HUDEP-2 (cell line): ENCODE data around the gene CTF1.
A peak's percentile ranks its signal among the peaks of the same experiment; 100 is the strongest.
"Not testable (repeated sequence)": the region's sequence is repeated elsewhere in the genome, so short reads cannot be mapped to it uniquely, and the experiment has no call there.

Experiments
- DNase-seq, 76 experiments: peaks; one replicate each; lab custom pipeline; 2025; ENCODE audit not compliant: unreplicated experiment in 76 of 76; lab: John Stamatoyannopoulos, UW

CTF1 gene

GRCh38 chr16:30927789-30928378, 31.5 kb downstream of the CTF1 start:
- peak in 15 of 76 experiments; percentile 3 to 44 (median 19) for DNase-seq

DNA sequence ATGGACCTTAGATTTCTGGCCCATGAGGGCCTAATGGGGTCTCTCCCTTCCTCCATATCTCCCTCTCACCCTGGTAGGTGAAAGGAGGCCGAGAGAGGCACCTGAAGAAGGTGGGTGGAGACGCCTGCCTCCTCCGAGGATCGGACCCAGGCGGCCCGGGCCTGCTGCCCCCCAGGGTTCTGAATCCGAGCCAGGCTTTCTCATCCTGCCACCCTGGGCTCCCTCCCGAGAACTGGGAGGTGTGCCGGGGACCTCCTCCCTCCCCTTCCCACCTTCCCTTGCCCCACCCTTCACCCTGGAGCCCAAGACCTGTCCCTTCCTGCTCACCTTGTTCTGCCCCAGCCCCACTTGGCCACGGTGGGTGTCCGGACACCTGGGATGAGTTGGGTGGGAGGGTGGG, 32.0 kb downstream of the CTF1 start:
- no peak for DNase-seq

GRCh38 chr16:30929167-30929566, 32.8 kb downstream of the CTF1 start:
- DNase-seq, result no peak

DNA sequence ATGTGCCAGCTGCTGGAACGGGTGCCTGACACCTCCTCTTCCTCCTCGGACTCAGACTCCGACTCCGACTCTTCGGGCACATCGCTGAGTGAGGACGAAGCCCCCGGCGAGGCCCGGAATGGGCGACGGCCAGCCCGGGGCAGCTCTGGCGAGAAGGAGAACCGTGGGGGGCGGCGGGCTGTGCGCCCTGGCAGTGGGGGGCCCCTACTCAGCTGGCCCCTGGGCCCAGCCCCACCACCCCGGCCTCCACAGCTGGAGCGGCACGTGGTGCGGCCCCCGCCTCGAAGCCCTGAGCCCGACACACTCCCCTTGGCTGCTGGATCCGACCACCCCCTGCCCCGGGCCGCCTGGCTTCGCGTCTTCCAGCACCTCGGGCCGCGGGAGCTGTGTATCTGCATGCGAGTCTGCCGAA, 33.8 kb downstream of the CTF1 start:
- no peak for DNase-seq

DNA sequence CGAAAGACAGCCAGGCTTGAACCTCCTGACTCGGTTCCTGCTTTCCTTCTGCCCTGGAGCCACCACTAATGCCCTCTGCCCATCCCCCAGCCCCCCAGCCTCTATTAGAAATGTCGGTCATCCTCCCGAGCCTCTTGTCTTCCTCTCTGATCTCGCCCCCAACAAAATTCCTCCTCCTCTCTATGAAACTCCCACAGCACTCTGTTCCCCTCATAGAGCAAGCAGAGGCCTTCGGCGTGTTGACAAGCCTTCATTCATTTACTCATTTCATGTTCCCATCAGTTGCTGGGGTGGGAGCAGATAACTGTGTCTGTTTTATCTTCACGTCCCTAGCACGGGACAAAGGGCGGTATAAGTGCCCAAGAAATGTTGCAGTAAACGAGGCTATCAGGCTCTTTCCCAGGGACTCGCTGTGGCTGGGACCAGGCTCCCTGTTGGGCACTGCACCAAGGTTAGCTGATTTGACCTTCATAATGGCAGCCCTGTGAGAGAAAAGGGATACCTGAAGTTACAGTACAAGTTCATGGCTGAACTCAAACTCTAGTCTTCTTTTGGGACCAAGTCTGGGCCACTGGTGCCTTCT, 34.7 kb downstream of the CTF1 start:
- DNase-seq, result peak in 3 of 76 experiments; percentile 7 to 21 (median 21)

- peak in 49 of 76 experiments; percentile 6 to 66 (median 30) for DNase-seq
Observed at GRCh38 chr16:30934827-30935557, 38.6 kb downstream of the CTF1 start.

GRCh38 chr16:30937692-30938091, 41.3 kb downstream of the CTF1 start:
- no peak for DNase-seq

GRCh38 chr16:30939571-30939970, 43.2 kb downstream of the CTF1 start:
- DNase-seq, result not testable (repeated sequence)

- peak in 65 of 76 experiments; percentile 15 to 83 (median 62) for DNase-seq
Observed at GRCh38 chr16:30941600-30942425, 45.4 kb downstream of the CTF1 start.

- DNase-seq, result no peak
Observed at GRCh38 chr16:30942426-30942806, 46.0 kb downstream of the CTF1 start.

- no peak for DNase-seq
Observed at GRCh38 chr16:30944352-30944751, 47.9 kb downstream of the CTF1 start.

DNA sequence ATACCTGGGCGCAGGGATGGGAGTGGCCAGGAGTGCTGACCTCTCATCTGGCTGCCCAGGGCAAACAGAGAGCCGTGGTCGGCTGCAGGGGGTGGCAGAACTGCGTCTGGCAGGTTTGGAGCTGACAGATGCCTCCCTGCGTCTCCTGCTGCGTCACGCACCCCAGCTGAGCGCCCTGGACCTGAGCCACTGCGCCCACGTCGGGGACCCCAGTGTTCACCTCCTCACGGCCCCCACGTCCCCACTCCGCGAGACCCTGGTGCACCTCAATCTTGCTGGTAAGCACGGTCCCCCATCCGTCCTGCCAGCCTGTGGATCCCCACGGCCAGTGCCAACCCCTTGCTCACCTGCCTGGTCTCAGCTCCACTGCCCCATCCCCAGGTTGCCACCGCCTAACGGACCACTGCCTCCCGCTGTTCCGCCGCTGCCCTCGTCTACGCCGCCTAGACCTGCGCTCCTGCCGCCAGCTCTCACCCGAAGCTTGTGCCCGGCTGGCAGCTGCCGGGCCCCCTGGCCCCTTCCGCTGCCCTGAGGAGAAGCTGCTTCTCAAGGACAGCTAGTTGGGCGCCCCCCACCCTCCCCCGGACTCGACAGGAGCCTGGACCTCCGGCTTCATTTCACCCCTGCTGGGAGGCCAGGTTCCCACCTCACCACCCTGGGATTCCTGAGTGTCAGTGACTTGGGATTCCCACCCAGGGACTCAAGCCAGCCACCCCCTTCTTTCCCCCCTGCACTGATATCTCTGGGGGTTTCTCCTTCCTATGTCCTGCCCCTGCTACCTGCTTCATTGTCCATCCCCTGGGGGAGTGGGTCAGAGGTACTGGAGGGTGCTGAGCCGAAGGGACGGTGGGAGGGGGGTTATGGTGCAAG, 50.5 kb downstream of the CTF1 start:
- no peak for DNase-seq

DNA sequence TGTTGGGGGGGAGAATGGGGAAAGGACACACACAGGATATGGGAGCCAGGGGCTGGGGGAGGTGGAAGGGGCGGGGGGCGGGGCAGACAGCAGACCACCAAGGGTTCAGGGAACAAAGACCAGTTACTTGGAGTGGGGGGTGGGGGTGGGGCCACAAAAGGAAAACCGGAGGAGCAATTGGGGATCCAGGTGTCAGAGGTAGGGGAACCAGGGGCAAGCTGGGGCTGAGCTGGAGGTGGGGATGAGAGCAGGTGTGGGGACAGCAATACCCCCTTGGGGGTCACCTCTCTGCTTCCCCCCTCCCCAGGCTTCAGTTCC, 51.1 kb downstream of the CTF1 start:
- DNase-seq, result no peak

- DNase-seq, result peak in 50 of 76 experiments; percentile 7 to 65 (median 30)
Observed at GRCh38 chr16:30947859-30948666, 51.6 kb downstream of the CTF1 start.

- peak in 55 of 76 experiments; percentile 11 to 73 (median 51) for DNase-seq
Observed at GRCh38 chr16:30948667-30949649, 52.5 kb downstream of the CTF1 start, which contains the start of gene ORAI3. Gene ORAI3, plus strand, starts transcription at chr16:30949068. Its CDS starts 222 bp downstream, at chr16:30949290.

GRCh38 chr16:30949650-30950515, 53.5 kb downstream of the CTF1 start:
- peak in 75 of 76 experiments; percentile 33 to 97 (median 88) for DNase-seq

DNA sequence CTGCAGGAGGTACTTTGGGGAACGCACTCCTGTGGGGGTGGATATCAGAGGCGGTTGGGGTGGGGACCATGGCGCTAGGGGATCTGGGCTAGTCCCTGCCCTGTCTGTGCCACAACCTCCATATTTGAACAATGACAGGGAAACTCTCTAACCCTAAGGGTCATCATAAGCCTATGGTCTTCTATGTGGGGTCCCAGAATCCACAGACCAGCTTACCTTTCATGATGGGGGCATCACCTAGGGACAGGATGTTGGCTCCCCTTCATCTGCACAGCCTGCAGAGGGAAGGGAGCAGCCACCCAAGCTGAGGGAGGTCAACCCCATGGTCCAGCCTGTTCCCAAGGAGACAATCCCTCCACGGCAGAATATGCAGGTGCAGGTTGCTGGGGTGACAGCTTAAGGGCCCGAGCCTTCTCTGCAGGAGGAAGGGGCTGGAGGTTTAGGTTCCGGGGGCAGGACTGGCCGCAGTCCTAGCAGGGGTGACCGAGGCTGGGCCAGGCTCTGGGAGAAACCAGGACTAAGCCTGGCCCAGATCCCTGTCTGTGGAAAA, 54.2 kb downstream of the CTF1 start:
- DNase-seq, result no peak
